PC-9 (cell line): ENCODE data around the gene ENPEP. TPM values are rescaled to one million over a fixed set of nuclear protein-coding genes. Genes with fewer than 3 reads are reported as not detected.

Source experiments
- BruUV-seq: library from RNA; stranded (reverse); fragments of 400-500 nt; replicated peaks from 2 replicates; lab custom pipeline; 2021; lab: Mats Ljungman, UMichigan
- CTCF ChIA-PET: fragments of 300-600 bp; sonication (Branson Sonifier 250); formaldehyde crosslinking; loops from one replicate; lab custom pipeline; 2022; ENCODE audit warnings: antibody characterized with exemption; lab: Charles Lee
- POLR2A ChIA-PET: fragments of 300-600 bp; sonication (Branson Sonifier 250); formaldehyde crosslinking; loops from one replicate; lab custom pipeline; 2022; ENCODE audit warnings: antibody characterized with exemption; ENCODE audit not compliant: unreplicated experiment; lab: Charles Lee
- DNase-seq, 2 experiments: peaks; one replicate each; pipeline versions ENCODE4 v3.0.0 to v3.0.0-alpha.2; 2015 to 2022; ENCODE audit warnings: mixed read lengths in 1 of 2
- H2AFZ ChIP-seq: fragments of 200-600 bp; sonication (generic); 2 replicates; pipeline ENCODE4 v1.8.1; 2017; ENCODE audit warnings: antibody characterized with exemption
- H3F3A ChIP-seq: fragments of 200-600 bp; sonication (generic); 2 replicates; pipeline ENCODE4 v1.8.1; 2017; ENCODE audit warnings: antibody characterized with exemption, mild to moderate bottlenecking, low read depth; ENCODE audit not compliant: insufficient read depth
- H3K27ac ChIP-seq: fragments of 200-600 bp; sonication (generic); 2 replicates; pipeline ENCODE4 v1.6.1; 2016; ENCODE audit warnings: mixed run types
- H3K27me3 ChIP-seq: fragments of 200-600 bp; sonication (generic); 2 replicates; pipeline ENCODE4 v1.6.1; 2016; ENCODE audit warnings: low read depth, mixed run types; ENCODE audit not compliant: insufficient read depth
- H3K36me3 ChIP-seq: fragments of 200-600 bp; sonication (generic); 2 replicates; pipeline ENCODE4 v1.6.1; 2016; ENCODE audit warnings: low read depth, mixed run types
- H3K4me1 ChIP-seq: fragments of 200-600 bp; sonication (generic); replicated peaks from 2 replicates; pipeline ENCODE4 v1.6.1; 2016; ENCODE audit warnings: mixed run types; ENCODE audit not compliant: insufficient read depth
- H3K4me2 ChIP-seq: fragments of 200-600 bp; sonication (generic); 2 replicates; pipeline ENCODE4 v1.6.1; 2017; ENCODE audit warnings: mixed run types
- H3K4me3 ChIP-seq: fragments of 200-600 bp; sonication (generic); 2 replicates; pipeline ENCODE4 v1.6.1; 2016; ENCODE audit warnings: mixed run types
- H3K79me2 ChIP-seq: fragments of 200-600 bp; sonication (generic); 2 replicates; pipeline ENCODE4 v1.6.1; 2017; ENCODE audit warnings: low read depth, mixed run types
- H3K9me2 ChIP-seq: fragments of 200-600 bp; sonication (generic); 2 replicates; pipeline ENCODE4 v1.8.1; 2017; ENCODE audit warnings: mild to moderate bottlenecking; ENCODE audit not compliant: insufficient read depth
- H3K9me3 ChIP-seq: fragments of 200-600 bp; sonication (generic); 2 replicates; pipeline ENCODE4 v1.8.1; 2016; ENCODE audit warnings: low read depth; ENCODE audit not compliant: insufficient read depth
- H4K20me1 ChIP-seq: fragments of 200-600 bp; sonication (generic); 2 replicates; pipeline ENCODE4 v1.8.1; 2017; ENCODE audit not compliant: insufficient read depth
- CTCF ChIP-seq: fragments of 200-600 bp; sonication (generic); conservative IDR thresholded peaks from 2 replicates; pipeline ENCODE4 v1.6.1; 2017; ENCODE audit warnings: mixed run types, antibody characterized with exemption, mild to moderate bottlenecking, moderate library complexity
- EZH2 ChIP-seq: fragments of 200-600 bp; sonication (generic); IDR thresholded peaks from 2 replicates; pipeline ENCODE4 v1.8.0; 2017; ENCODE audit warnings: antibody characterized with exemption, low read depth
- intact Hi-C: fragments of 100-400 bp; cut with micrococcal nuclease; formaldehyde crosslinking; loops from one replicate; pipeline ENCODE4 v1.10.0; 2022; ENCODE audit not compliant: unreplicated experiment
- total RNA-seq: library from RNA; stranded (reverse); gene quantifications from 2 replicates; pipeline ENCODE4 v1.2.3, GENCODE V29; 2021

The ENPEP gene
- total RNA-seq, 1 experiment from 2014 or later, result not detected

GRCh38 chr4:110480746-110481271 is 4.9 kb downstream of the ENPEP start:
- no peaks in the 10 kb centered on the region for H3F3A ChIP-seq

GRCh38 chr4:110483516-110483915 is 7.6 kb downstream of the ENPEP start:
- Histone ChIP-seq H3K9me2 (no peaks in the 10 kb centered on the region), H3K9me3 (no peaks in the 10 kb centered on the region), H4K20me1 (no peaks in the 10 kb centered on the region), H3K4me3 (no peak overlapping the region), H3F3A (no peaks in the 10 kb centered on the region), H3K4me1 (peaks cover 14% of the 10 kb centered on the region), H2AFZ (no peak overlapping the region), H3K36me3 (no peaks in the 10 kb centered on the region), H3K27ac (no peak overlapping the region), H3K27me3 (no peaks in the 10 kb centered on the region), H3K79me2 (no peaks in the 10 kb centered on the region), H3K4me2 (no peak overlapping the region)
- TF ChIP-seq EZH2, result no peak
- TF ChIP-seq CTCF, result no peak
- DNase-seq, result no peak
- CTCF ChIA-PET, result no interaction called here
- POLR2A ChIA-PET, result no interaction called here
- intact Hi-C loops, result no loop called here
- BruUV-seq, result no TSS peak

More at GRCh38 chr4:110480746-110481271, 4.9 kb downstream of the ENPEP start:
- Histone ChIP-seq H3K4me2 (no peak overlapping the region), H3K79me2 (no peaks in the 10 kb centered on the region), H3K9me2 (no peaks in the 10 kb centered on the region), H3K4me3 (no peak overlapping the region), H3K27me3 (no peaks in the 10 kb centered on the region), H4K20me1 (no peaks in the 10 kb centered on the region), H3K36me3 (no peaks in the 10 kb centered on the region), H3K27ac (no peak overlapping the region), H3K4me1 (no peaks in the 10 kb centered on the region), H3K9me3 (no peaks in the 10 kb centered on the region), H2AFZ (no peak overlapping the region)
- TF ChIP-seq CTCF (no peak), EZH2 (no peak)
- intact Hi-C loops, result no loop called here
- no TSS peak for BruUV-seq
- no peak for DNase-seq
- ChIA-PET CTCF (no interaction called here), POLR2A (no interaction called here)

GRCh38 chr4:110484029-110484428 is 8.1 kb downstream of the ENPEP start:
- intact Hi-C loops, result no loop called here
- Histone ChIP-seq H3K27ac (no peak overlapping the region), H3K4me3 (no peak overlapping the region), H3K9me2 (no peaks in the 10 kb centered on the region), H3K9me3 (no peaks in the 10 kb centered on the region), H3F3A (no peaks in the 10 kb centered on the region), H4K20me1 (no peaks in the 10 kb centered on the region), H2AFZ (no peak overlapping the region), H3K27me3 (no peaks in the 10 kb centered on the region), H3K4me2 (no peak overlapping the region), H3K36me3 (no peaks in the 10 kb centered on the region), H3K4me1 (peaks cover 14% of the 10 kb centered on the region), H3K79me2 (no peaks in the 10 kb centered on the region)
- BruUV-seq, result no TSS peak
- no peak for DNase-seq
- no peak for TF ChIP-seq EZH2
- TF ChIP-seq CTCF, result no peak
- CTCF ChIA-PET, result no interaction called here
- POLR2A ChIA-PET, result no interaction called here
